Stimulated activated CD4-positive, alpha-beta T cell treated with anti-CD3 and anti-CD28 coated beads, Interleukin-2, amount 100 ng/mL, for 48 hours (primary cell): Measurements from ENCODE around the gene RNF182.
A peak's percentile ranks its signal among the peaks of the same experiment; 100 is the strongest.
"Not testable (repeated sequence)": the region's sequence is repeated elsewhere in the genome, so short reads cannot be mapped to it uniquely, and the experiment has no call there.

Experiments
- DNase-seq, 2 donors: peaks; one replicate each; pipeline ENCODE4 v3.0.0-alpha.2; 2020

Gene RNF182

GRCh38 chr6:13924949-13925881 lies at the start of gene RNF182:
Gene RNF182 (plus strand): TSS chr6:13924952. CDS start chr6:13977120, 52,168 bp downstream.
- peak; percentile 22 to 35 for DNase-seq

DNA sequence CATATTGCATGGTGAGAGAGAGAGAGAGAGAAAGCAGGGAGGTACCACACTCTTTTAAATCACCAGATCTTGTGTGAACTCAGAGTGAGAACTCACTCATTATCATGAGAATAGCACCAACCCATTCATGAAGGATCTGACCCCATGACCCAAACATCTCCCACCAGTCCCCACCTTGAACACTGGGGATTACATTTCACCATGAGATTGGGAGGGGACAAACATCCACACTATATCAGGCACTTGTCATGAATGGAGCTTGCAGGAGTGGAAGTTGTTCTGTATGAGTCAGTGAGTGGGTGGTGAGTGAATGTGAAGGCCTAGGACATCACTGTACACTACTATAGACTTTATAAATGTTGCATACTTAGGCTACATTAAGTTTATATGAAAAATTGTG lies 47.7 kb upstream of the RNF182 start:
- DNase-seq: no peak

GRCh38 chr6:13880061-13880663 lies 44.6 kb upstream of the RNF182 start:
- not testable (repeated sequence) for DNase-seq

DNA sequence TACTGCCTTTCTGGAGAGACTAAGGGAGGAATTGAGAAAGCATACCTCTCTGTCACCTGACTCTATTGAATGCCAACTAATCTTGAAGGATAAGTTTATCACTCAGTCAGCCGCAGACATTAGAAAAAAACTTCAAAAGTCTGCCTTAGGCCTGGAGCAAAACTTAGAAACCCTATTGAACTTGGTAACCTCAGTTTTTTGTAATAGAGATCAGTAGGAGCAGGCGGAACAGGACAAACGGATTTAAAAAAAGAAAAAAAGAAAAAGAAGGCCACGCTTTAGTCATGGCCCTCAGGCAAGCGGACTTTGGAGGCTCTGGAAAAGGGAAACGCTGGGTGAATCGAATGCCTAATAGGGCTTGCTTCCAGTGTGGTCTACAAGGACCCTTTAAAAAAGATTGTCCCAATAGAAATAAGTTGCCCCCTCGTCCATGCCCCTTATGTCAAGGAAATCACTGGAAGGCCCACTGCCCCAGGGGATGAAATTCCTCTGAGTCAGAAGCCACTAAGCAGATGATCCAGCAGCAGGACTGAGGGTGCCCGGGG lies 43.1 kb upstream of the RNF182 start:
- DNase-seq: no peak

GRCh38 chr6:13883966-13884365 lies 40.8 kb upstream of the RNF182 start:
- DNase-seq: no peak

DNA sequence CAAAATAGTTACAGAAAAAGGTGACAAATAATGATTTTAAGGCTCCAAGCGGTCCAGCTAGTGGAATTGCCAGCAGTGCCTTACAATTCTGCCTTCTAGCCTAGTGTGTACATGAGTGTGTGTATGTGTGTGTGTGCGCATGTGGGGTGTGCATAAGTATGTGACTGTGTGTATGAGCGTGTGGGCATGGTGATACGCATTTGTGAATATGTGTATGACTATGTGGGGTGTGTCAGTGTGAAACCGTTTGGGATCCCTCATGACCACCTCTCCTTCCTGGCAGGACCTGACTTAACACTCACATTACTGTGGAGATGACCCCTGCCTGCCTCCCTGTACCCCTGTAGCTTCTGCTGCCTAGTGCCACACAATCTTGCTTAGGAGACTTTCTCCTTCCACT lies 40.4 kb upstream of the RNF182 start:
- DNase-seq: no peak

DNA sequence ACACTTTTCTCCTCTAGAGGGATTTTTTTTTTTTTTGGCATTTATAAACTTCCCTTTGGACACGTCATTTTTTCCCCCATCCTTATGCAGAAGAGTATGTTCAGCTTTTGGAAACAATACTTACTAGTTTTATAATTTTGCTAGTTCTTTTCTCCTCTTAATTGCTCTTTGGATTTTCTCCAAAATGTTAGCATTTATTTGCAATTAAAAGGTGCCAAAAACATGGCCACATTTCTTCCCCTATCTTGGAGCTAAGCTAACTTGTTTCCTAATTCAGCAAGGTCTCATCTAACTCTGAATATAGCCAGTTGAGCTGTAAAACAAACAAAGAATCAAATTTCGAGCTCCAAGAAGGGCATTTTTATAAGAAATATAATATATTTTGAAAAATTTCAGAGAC lies 39.2 kb upstream of the RNF182 start:
- no peak for DNase-seq

- no peak for DNase-seq
These were observed 37.8 kb upstream of the RNF182 start for GRCh38 chr6:13886949-13887348.

- no peak for DNase-seq
These were observed 32.6 kb upstream of the RNF182 start for GRCh38 chr6:13892017-13892645.

GRCh38 chr6:13902922-13903321 lies 21.8 kb upstream of the RNF182 start:
- DNase-seq: no peak

DNA sequence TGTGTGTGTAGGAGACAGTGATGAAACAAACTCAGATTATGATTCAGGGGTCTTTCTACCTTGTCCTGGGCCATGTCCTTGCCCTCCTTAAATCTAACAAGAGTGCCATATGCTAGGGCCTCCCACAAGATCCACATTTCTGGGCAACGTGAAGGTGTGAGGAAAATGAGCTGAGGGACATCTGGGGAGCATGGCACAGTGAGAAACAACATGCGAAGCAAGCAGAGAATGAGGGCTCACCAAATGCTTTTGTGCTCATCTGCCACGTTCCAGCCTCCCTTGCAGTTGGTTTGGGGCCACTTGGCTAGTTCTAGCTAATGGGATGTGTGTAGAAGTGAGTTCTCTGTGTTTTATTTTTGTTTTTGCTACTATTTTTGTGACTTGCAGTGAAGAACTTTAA lies 21.4 kb upstream of the RNF182 start:
- no peak for DNase-seq

DNA sequence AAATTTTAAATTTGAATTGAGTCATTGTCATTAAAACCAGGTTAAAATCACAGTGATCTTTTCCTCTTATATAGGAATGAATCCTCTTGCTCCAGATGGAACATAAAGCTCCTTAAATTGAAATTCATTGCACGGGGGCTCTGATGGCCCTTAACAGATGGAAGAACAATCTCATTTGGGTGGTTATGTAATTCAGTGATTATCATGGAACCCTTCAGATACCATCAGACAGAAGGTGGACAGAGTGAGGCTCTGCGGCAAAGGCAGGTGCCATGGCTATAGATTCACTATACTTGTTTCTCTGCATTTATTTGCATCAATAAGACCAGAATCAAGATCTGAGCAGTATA lies 17.8 kb upstream of the RNF182 start:
- no peak for DNase-seq

GRCh38 chr6:13907614-13908215 lies 17.0 kb upstream of the RNF182 start:
- DNase-seq: no peak

GRCh38 chr6:13908955-13909381 lies 15.8 kb upstream of the RNF182 start:
- peak in 1 of 2 donors; percentile 19 for DNase-seq

DNA sequence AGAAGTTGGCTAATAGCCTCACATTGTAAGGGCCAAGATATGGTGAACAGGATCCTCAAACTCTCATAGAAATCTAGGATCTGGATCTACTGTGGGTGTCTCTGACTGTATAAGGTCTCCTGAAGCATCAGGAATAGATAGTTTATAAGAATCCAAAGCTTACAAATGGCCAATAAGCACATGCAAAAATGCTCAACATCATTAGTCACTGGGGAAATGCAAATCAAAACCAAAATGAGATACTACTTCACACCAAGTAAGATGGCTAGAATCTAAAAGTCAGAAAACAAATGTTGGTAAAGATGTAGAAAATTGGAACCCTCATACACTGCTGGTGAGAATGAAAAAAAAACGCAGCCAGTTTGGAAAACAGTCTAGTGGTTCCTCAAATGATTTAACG lies 14.3 kb upstream of the RNF182 start:
- no peak for DNase-seq

DNA sequence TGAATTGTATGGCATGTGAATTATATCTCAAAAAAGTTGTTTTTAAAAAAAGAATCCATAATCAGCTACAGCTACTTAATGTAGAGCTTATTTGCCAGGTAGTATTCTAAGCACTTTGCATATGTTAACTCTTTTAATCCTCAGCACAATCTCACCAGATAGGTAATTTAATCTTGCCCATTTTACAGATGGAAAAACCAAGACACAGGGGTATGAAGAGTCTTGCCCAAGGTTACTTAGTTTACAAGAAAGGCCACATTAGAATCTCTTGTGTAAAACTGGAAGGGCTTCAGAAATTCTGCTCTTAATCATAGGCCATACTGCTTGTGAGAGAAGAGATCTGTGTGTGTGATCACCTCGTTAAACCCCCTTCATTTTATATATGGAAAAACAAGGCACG lies 13.4 kb upstream of the RNF182 start:
- no peak for DNase-seq

GRCh38 chr6:13913226-13914001 lies 11.3 kb upstream of the RNF182 start:
- DNase-seq: no peak

DNA sequence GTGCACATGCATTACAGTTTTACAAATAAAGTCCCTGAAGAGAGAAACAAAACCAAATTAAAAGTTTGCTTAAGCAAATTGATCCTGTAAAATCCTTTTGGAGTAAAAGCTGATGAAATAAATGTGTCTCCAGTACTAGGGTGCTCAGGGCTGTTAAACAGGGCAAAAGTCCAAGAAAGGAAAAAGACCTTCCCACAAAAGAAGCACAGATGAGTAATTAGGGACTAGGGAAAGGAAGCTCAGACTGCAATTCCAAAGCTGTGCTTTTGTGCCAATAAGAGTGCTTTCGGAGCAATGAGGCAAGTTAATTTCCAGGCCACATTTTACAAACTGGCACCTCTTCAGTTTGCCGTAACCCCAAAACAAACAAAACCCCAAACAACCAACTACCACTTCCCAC lies 10.4 kb upstream of the RNF182 start:
- no peak for DNase-seq

DNA sequence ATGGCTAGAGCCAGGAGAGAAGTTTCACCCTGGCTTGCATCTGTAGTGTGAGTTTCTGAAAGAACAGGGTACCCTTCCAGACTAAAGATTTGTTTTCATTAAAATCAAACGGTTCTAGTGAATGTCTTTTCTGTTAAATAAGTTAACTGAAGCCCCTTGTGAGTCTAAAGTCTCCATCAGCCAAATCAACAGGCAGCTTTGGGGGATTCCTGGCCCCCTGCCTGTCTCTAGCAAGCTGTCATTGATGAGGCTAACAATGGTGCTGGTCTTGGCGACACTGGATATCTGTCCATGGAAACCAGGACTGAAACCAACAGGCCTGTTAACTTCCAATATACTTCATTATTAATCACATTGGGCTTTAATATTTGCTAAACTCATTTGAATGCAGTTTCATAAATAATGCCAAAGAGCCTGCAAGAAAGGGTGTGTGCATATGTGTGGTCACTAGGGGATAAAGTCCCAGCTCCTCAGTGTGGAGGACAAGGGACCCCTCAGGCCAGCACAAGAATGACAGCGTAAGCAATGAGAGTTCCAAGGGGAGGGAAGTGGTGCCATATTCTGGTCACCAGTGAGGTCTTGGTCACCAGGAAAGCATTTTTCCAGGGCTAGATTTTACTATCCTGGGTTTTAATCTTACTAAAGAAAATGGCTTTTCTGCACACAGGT lies 9.1 kb upstream of the RNF182 start:
- DNase-seq: no peak

GRCh38 chr6:13916230-13916944 lies 8.4 kb upstream of the RNF182 start:
- DNase-seq: no peak

GRCh38 chr6:13917141-13917540 lies 7.6 kb upstream of the RNF182 start:
- no peak for DNase-seq
